ENCODE measurements around the gene TRAPPC2. TPM values are rescaled to one million over a fixed set of nuclear protein-coding genes. Genes with fewer than 3 reads are reported as not detected.

The TRAPPC2 gene
- 18.0 TPM for total RNA-seq

GRCh38 chrX:13734278-13735172 lies at the start of gene TRAPPC2, which contains the start of gene OFD1:
Gene TRAPPC2, minus strand, starts transcription at chrX:13734620. Its CDS starts 14,657 bp downstream, at chrX:13719963.
Gene OFD1, plus strand, starts transcription at chrX:13734748. Its CDS starts 324 bp downstream, at chrX:13735072.
- DNase-seq (ENCODE audit: low read depth in 2 of 3, low spot score in 2 of 3), result peak; percentile 81 to 94 (median 92)

DNA sequence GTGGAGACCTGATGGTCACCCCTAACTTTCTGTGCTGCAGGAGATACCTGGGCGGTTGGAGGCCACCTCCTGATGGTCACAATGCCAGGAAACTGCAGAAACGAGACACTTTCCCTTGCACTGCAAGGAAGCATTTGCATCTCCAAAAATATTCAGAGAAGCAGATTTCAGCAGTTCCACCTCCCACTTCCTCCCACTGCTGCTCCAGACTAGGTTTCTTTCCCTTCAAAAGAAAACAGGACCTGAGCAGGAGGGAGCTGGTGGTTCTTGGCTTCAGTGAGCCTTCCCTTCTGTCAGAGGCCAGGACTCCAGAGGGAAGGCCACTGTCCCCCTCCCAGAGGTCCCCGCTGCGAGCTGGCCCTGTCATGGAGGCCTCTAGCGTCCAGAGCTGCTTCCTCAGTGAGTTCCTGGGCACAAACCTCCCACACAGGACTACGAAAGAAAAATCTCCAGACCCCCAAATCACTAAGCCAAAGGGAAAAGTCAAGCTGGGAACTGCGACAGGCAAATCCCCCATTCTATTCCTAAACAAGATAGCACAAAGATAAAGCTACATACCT lies 46.5 kb upstream of the TRAPPC2 start:
- no peak for DNase-seq (ENCODE audit: low read depth in 2 of 3, low spot score in 2 of 3)

DNA sequence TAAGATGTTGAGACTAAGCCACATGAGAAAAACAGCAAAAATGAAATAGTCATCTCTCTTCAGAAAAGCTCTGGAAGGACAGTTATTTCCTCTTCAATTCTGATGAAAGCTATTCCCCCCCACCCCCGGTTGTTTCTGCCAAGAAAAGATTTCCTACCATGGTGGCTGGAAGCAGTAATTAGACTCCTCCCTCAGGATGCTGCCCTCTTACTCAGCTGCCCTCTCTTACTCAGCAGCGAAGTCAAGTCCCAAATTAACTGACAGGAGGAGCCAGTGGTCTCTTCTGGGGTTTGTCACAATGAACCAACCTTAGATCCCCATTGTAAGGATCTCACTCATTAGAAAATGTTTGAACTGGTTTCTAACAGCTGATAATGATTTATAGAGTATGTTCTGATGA lies 44.5 kb upstream of the TRAPPC2 start:
- peak in 1 of 3 donors; percentile 15 for DNase-seq (ENCODE audit: low read depth in 2 of 3, low spot score in 2 of 3)

DNA sequence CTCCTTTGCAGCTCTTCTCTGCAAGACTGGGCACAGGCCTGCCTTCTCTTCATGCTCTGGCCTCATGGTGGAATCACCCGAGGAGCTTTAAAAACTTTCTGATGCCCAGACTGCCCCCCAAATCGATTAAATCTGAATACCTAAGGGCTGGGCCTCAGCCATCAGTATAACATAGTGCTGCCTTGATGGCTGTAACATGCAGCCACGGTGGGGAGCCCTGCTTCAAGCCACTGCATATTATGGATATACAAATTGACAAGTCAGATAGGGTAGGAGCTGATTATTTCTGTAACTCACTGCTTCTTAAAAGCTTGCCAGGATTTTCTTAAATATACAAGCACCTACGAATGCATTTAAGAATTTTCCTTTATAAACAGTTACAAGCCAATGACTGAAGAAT lies 42.0 kb upstream of the TRAPPC2 start:
- DNase-seq (ENCODE audit: low read depth in 2 of 3, low spot score in 2 of 3), result no peak

- no peak for DNase-seq (ENCODE audit: low read depth in 2 of 3, low spot score in 2 of 3)
These were observed 41.4 kb upstream of the TRAPPC2 start for GRCh38 chrX:13775837-13776236.

DNA sequence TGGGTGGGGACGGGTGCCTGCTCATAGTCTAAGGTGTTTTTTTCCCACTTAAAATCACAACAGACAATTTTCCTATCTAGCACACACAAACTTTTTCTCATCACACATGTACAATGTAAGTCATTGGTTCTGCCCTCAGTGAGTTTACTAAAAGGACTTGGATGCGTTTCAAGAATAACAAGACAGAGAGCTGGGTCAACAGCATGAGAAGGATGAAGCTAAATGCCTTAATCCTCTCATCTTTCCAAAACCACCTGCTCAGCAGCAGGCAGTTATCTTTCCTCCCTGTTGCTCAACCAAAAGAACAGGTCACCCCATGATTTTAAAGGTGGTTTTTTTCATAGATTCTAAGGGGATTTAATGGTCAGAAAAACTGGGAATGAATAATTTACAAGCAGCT lies 40.3 kb upstream of the TRAPPC2 start:
- no peak for DNase-seq (ENCODE audit: low read depth in 2 of 3, low spot score in 2 of 3)

DNA sequence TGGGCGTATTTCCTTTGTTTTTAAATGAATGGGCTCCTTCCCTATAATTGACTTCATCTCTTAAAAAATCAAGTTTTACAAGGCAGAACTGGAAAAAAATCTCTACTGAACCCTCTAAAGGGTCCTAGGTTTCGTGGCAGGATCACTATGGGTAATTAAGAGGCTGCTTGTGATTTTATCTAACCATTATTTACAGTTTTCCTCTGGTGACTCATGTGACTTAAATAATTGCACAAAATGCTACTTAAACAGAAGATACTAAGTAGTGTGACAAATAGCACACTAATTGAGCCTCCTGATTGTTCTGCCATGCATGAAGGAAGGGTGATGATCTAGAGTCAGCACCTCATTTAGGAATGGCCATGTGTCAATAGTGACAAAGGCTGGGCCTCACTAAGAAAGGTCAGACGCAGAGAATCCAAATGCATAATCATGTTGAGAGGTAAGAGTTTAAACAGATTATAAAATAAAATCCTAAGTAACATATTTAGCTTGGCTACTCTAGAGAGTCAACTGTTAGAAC lies 35.7 kb upstream of the TRAPPC2 start:
- no peak for DNase-seq (ENCODE audit: low read depth in 2 of 3, low spot score in 2 of 3)

- no peak for DNase-seq (ENCODE audit: low read depth in 2 of 3, low spot score in 2 of 3)
These were observed 34.5 kb upstream of the TRAPPC2 start for GRCh38 chrX:13768939-13769338.

GRCh38 chrX:13764765-13765164 lies 30.3 kb upstream of the TRAPPC2 start:
- DNase-seq (ENCODE audit: low read depth in 2 of 3, low spot score in 2 of 3), result no peak

DNA sequence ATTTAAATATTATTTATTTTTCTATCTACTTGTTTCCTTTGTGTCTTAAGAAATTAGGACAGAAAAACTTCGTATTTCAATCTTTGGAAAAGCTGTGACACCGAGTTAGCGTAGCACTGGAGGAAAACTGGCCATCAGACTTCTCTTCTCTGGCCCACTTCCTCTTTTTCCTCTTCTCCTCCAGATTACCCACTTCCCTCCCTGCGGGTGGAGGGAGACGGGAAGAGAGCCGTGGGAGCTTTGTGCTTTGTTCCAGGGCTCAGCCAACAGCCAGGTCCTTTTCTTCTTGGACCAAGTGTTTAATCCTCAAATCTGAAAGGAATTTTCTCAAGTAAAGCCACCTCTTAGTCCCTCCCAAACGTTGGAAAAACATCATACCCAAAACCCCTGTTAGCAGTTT lies 29.9 kb upstream of the TRAPPC2 start:
- DNase-seq (ENCODE audit: low read depth in 2 of 3, low spot score in 2 of 3), result no peak

- no peak for DNase-seq (ENCODE audit: low read depth in 2 of 3, low spot score in 2 of 3)
These were observed 29.1 kb upstream of the TRAPPC2 start for GRCh38 chrX:13763489-13763888.

DNA sequence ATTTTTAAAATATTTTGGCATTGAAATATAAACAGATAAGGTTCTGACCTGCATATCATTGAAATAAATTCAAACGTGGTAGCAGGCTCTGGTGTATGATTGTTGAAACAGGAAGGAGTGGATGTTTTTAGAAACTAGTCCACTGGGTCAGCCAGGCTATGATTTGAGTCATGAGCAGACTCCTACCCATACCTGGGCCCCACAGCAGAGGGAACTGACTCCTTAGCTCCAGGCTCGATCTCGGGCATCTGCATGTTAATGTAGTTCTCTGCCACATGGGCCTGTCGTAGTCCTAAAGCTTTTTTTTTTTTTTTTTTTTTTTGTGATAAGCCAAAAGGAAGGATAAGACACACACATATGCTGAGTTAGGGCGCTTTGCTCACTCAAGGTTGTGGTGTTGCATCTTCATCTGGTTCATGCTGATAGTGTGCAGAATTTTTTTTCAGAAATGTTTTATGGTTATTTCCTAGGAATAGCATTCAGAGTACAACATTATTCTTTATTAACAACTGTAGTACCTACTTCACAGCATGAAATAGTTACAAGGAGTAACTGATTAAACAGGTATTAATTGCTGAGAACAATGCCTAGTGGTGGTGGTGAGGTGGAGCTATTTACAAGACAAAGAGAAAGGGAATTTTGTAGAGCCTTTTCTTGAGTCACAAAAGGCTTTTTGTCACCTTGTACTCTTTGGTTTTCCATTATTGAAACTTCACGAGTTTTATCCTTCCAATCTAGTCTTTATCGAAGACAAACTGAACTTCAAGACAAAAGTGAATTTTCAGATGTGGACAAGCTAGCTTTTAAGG lies 27.4 kb upstream of the TRAPPC2 start:
- no peak for DNase-seq (ENCODE audit: low read depth in 2 of 3, low spot score in 2 of 3)

GRCh38 chrX:13760426-13760825 lies 26.0 kb upstream of the TRAPPC2 start:
- no peak for DNase-seq (ENCODE audit: low read depth in 2 of 3, low spot score in 2 of 3)

DNA sequence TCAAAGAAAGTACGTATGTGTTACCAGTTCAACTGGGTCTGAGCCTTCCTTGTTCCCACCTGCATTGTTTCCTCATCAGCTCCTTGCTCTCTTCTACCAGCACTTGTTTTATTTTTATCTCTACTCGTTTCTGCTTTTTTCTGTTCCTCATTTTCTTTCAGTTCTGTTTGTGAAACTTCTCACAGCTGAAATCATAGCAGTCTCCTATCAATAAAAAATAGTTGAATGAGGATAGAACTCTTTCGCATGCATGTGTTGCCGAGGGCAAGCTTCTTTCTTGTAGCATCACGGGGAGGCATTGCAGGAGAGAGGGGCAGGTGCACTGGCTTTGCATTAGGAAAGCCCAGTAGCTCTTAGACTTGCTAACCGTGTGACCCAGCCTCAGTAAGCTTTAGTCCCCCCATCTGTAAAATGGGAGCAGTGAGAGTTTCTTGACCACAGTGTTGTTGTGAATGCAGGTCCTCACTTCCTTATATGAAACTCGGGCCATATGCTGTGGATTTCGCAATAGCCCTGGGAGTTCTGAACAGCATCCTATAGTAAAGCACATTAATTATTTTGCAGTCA lies 24.8 kb upstream of the TRAPPC2 start:
- DNase-seq (ENCODE audit: low read depth in 2 of 3, low spot score in 2 of 3), result no peak

- DNase-seq (ENCODE audit: low read depth in 2 of 3, low spot score in 2 of 3), result no peak
These were observed 22.0 kb upstream of the TRAPPC2 start for GRCh38 chrX:13756381-13756780.

DNA sequence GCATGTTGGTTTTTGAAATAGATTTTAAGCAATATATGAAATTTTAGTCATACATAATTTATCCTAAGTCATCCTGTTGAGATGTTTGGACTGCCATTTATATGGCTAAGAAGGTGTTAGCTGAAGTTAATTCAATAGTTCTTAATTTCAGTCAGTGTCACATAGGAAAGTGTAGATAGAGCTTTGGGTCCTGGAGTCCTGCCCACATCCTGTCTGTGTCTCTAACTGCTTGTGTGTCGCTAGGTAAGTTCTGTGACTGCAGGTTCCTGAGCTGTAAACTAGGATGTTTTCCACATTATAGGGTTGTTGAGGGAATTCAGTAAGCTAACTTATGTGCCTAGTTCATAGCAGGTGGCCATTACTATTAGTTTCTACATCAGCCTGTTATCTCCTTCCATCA lies 20.8 kb upstream of the TRAPPC2 start:
- no peak for DNase-seq (ENCODE audit: low read depth in 2 of 3, low spot score in 2 of 3)

GRCh38 chrX:13754765-13755164 lies 20.3 kb upstream of the TRAPPC2 start:
- no peak for DNase-seq (ENCODE audit: low read depth in 2 of 3, low spot score in 2 of 3)

- DNase-seq (ENCODE audit: low read depth in 2 of 3, low spot score in 2 of 3), result no peak
These were observed 18.2 kb upstream of the TRAPPC2 start for GRCh38 chrX:13752646-13753045.

DNA sequence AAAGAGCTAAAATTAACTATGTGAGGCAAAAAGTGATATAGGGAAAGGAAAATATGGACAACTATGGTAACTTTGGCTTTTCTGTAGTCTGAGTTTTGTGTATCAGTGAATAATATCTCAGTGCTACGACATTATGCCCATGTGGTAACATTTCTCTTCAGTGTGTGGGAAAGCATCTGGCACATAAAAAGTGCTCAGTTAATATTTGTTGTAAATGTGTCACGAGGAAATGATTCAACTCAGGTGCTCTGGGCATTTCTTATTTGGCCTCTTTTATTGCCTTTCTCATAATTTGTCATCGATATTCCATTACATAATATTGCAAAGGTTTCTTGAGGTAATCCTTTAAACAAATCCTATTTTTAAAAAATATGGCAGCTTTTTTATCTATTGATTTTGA lies 17.7 kb upstream of the TRAPPC2 start:
- DNase-seq (ENCODE audit: low read depth in 2 of 3, low spot score in 2 of 3), result no peak

DNA sequence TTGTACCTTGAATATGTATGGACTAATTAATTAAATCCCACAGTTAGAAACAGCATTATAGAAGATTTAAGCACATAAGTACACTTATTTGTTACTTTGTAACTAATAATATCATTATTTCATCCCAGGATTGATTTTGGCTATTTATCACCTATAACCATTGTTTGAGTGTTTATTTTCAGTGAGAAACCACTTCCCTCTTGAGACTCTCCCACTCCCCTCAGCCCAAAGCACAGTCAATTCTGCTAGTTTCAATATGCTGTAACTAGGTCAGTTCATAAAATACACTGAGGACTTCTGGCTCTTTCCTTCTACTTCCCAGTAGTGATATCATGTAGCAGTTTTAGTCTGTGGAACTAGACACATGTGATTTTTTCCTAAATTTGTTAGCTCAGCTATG lies 16.4 kb upstream of the TRAPPC2 start:
- DNase-seq (ENCODE audit: low read depth in 2 of 3, low spot score in 2 of 3), result no peak

DNA sequence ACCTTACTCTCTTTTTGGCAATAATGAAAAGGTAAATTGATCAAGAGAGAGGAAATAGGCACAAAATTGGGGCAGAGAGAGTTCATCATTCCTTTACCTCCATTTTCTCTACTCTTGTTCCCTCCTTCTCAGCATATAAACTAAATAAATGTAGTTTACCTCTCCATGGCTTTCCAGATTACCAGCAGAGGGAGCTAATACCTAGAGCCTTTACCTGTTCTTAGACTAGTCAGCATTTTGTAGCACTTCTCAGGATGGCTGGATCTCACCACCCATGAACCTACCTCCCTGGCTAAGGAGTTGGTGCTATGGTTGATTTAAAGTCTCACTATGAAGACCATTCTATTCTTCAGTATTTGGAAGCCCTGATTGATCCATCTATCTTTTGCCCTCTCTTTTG lies 15.8 kb upstream of the TRAPPC2 start:
- peak in 1 of 3 donors; percentile 56 for DNase-seq (ENCODE audit: low read depth in 2 of 3, low spot score in 2 of 3)
